Measurements from ENCODE around the gene TM9SF2. TPM values are rescaled to one million over a fixed set of nuclear protein-coding genes. Genes with fewer than 3 reads are reported as not detected.

The TM9SF2 gene
- total RNA-seq, 1 experiment from 2014 or later, result 84.6 TPM

GRCh38 chr13:99587893-99588606 lies 86.8 kb downstream of the TM9SF2 start:
- BruUV-seq (replicated peaks), result no TSS peak
- POLR2A ChIA-PET (ENCODE audit: unreplicated experiment), result no interaction called here
- no peak for DNase-seq

GRCh38 chr13:99589575-99589974 lies 88.3 kb downstream of the TM9SF2 start:
- H3K9me2 ChIP-seq (replicated peaks; ENCODE audit: low read length), result no peaks in the 10 kb centered on the region
- H3K4me3 ChIP-seq (ENCODE audit: low read length), result no peak overlapping the region
- no peak overlapping the region for H3K9ac ChIP-seq (ENCODE audit: low read length)
- BruUV-seq (replicated peaks), result no TSS peak
- ChIA-PET POLR2A (ENCODE audit: unreplicated experiment) (no interaction called here), CTCF (no interaction called here)
- no peaks in the 10 kb centered on the region for H3F3A ChIP-seq (ENCODE audit: low read length, unreplicated experiment)
- no peaks in the 10 kb centered on the region for H3K4me1 ChIP-seq (ENCODE audit: insufficient read depth, low read length)
- DNase-seq, result no peak
- no peaks in the 10 kb centered on the region for H3K79me2 ChIP-seq (ENCODE audit: low read length)
- TF ChIP-seq CTCF (conservative IDR thresholded peaks at IDR 0.05; ENCODE audit: low read depth, low read length) (no peak), EZH2 (IDR thresholded peaks at IDR 0.05; ENCODE audit: low read length, unreplicated experiment) (no peak), EZH2phosphoT487 (IDR thresholded peaks at IDR 0.05; ENCODE audit: borderline replicate concordance, low read length) (no peak)
- H3K27ac ChIP-seq (ENCODE audit: low read length), result no peak overlapping the region
- no peaks in the 10 kb centered on the region for H3K36me3 ChIP-seq (ENCODE audit: low read depth, low read length)
- intact Hi-C loops (cut with micrococcal nuclease), result no loop called here
- H2AFZ ChIP-seq (ENCODE audit: low read length), result no peak overlapping the region
- no peak for ATAC-seq
- no peaks in the 10 kb centered on the region for H3K9me3 ChIP-seq (ENCODE audit: low read length)
- H3K4me2 ChIP-seq (ENCODE audit: low read length), result no peak overlapping the region
- no peaks in the 10 kb centered on the region for H3K27me3 ChIP-seq (ENCODE audit: low read length)
- H4K20me1 ChIP-seq (ENCODE audit: low read length), result no peaks in the 10 kb centered on the region

More at GRCh38 chr13:99587893-99588606, 86.8 kb downstream of the TM9SF2 start:
- no peaks in the 10 kb centered on the region for H3K9me2 ChIP-seq (replicated peaks; ENCODE audit: low read length)
- H3K79me2 ChIP-seq (ENCODE audit: low read length), result no peaks in the 10 kb centered on the region
- intact Hi-C loops (cut with micrococcal nuclease), result no loop called here
- no peak for TF ChIP-seq EZH2phosphoT487 (IDR thresholded peaks at IDR 0.05; ENCODE audit: borderline replicate concordance, low read length)
- no peak for TF ChIP-seq EZH2 (IDR thresholded peaks at IDR 0.05; ENCODE audit: low read length, unreplicated experiment)
- no peak for TF ChIP-seq CTCF (conservative IDR thresholded peaks at IDR 0.05; ENCODE audit: low read depth, low read length)
- H4K20me1 ChIP-seq (ENCODE audit: low read length), result no peaks in the 10 kb centered on the region
- H3F3A ChIP-seq (ENCODE audit: low read length, unreplicated experiment), result no peaks in the 10 kb centered on the region
- no peak overlapping the region for H3K27ac ChIP-seq (ENCODE audit: low read length)
- H3K4me1 ChIP-seq (ENCODE audit: insufficient read depth, low read length), result no peaks in the 10 kb centered on the region
- no peak overlapping the region for H3K4me3 ChIP-seq (ENCODE audit: low read length)
- no peaks in the 10 kb centered on the region for H3K36me3 ChIP-seq (ENCODE audit: low read depth, low read length)
- H3K27me3 ChIP-seq (ENCODE audit: low read length), result no peaks in the 10 kb centered on the region
- H2AFZ ChIP-seq (ENCODE audit: low read length), result no peak overlapping the region
- no peak overlapping the region for H3K4me2 ChIP-seq (ENCODE audit: low read length)
- H3K9me3 ChIP-seq (ENCODE audit: low read length), result no peaks in the 10 kb centered on the region
- CTCF ChIA-PET, result interaction anchor here (0.5 kb wide), 1 partner anchor 396 kb away, joined by 3 read pairs; no protein-coding TSS in a partner anchor
- no peak overlapping the region for H3K9ac ChIP-seq (ENCODE audit: low read length)
- ATAC-seq, result no peak

DNA sequence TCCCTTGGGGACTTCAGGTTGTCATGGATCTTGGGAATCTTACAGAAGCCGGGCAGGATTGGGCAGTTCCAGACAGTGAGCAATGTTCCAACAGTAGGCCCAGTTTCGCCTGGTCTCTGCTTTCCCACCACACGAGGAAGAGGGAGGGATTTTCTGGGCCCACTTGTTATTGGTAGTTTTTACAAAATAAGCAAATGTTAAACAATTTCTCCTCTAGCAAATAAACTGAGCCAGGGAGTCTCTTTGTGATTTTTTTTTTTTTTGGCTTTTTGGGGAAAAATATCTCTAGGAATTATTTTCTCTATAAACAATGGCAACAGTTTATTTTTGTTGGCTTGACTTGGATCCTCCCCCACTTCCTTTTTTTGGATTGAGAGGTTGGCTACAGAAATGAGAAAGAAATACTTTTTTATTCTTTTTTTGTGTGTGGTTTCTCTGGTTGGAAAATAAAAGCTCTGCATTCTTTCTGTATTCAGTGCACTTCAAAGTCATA lies 89.3 kb downstream of the TM9SF2 start:
- DNase-seq, result no peak
- Histone ChIP-seq H3K9me3 (ENCODE audit: low read length) (no peaks in the 10 kb centered on the region), H3K9ac (ENCODE audit: low read length) (no peak overlapping the region), H3K4me1 (ENCODE audit: insufficient read depth, low read length) (no peaks in the 10 kb centered on the region), H3K79me2 (ENCODE audit: low read length) (no peaks in the 10 kb centered on the region), H3K4me3 (ENCODE audit: low read length) (no peak overlapping the region), H3F3A (ENCODE audit: low read length, unreplicated experiment) (no peaks in the 10 kb centered on the region), H3K4me2 (ENCODE audit: low read length) (no peak overlapping the region), H3K36me3 (ENCODE audit: low read depth, low read length) (no peaks in the 10 kb centered on the region), H3K9me2 (replicated peaks; ENCODE audit: low read length) (no peaks in the 10 kb centered on the region), H3K27me3 (ENCODE audit: low read length) (no peaks in the 10 kb centered on the region), H4K20me1 (ENCODE audit: low read length) (no peaks in the 10 kb centered on the region), H2AFZ (ENCODE audit: low read length) (no peak overlapping the region), H3K27ac (ENCODE audit: low read length) (no peak overlapping the region)
- no peak for TF ChIP-seq EZH2 (IDR thresholded peaks at IDR 0.05; ENCODE audit: low read length, unreplicated experiment)
- no peak for TF ChIP-seq EZH2phosphoT487 (IDR thresholded peaks at IDR 0.05; ENCODE audit: borderline replicate concordance, low read length)
- no peak for TF ChIP-seq CTCF (conservative IDR thresholded peaks at IDR 0.05; ENCODE audit: low read depth, low read length)
- CTCF ChIA-PET, result no interaction called here
- POLR2A ChIA-PET (ENCODE audit: unreplicated experiment), result no interaction called here
- ATAC-seq, result no peak
- intact Hi-C loops (cut with micrococcal nuclease), result no loop called here
- BruUV-seq (replicated peaks), result no TSS peak

Measured in PC-3 (cell line).